ENCODE measurements around the gene CDKN2AIPNL.
"Not testable (repeated sequence)": the region's sequence is repeated elsewhere in the genome, so short reads cannot be mapped to it uniquely, and the experiment has no call there.

Gene CDKN2AIPNL

DNA sequence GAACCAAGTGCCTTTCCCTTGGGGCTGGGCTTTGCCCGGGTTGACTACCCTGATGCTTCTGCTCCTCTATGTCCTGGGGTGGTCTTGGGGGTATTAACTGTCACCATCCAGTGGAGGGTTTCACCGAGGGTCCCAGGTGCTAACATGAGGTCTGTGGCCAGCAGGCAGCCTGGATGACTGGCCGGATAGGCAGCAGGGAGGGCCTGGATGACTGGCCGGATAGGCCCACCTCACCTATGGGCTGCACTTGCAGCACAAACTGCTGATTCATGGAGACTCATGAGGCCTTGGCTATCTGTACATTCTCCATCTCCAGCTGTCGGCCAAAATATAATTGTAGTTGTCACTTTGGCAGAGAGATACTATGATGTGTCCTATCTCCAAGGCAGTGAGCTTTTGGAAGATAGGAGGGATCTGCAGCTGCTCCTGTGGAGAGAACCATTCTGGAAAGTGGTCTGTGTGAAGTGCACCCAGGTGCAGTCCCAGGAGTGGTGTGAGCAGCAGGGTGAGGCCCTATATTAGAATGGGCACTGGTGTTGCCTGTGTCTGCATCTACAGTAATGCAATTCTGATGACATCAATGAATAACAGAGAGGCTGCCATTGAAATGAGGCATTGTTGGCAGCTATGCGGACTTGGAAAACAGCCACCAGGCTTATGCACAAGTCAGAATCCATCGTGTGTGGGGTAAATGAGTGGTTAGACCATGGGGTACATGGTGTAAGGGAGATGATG lies 26.3 kb upstream of the CDKN2AIPNL start:
- no peak for DNase-seq

DNA sequence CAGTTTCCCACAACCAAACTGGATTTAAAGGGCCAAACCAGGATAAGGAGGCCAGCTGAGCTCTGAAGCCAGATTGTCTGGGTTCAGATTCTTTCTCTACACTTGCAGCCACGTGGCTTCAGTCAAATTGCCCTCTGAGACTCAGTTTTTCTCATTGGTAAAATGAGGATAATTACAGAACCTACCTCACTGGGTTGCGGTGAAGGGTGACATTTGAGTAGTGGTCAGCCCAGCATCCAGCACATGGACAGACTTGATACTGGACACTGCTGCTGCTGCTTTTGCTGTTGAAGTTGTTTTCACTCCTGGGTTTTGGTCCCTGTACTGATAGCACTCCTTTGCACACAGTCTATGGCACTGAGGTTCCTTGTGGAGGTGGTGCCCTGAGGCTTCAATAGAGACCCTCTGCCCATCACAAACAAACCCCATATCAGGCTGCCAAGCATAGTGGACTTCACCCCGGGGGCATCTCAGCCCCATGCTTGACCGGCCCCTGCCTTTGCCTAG lies 25.7 kb upstream of the CDKN2AIPNL start:
- DNase-seq = no peak

DNA sequence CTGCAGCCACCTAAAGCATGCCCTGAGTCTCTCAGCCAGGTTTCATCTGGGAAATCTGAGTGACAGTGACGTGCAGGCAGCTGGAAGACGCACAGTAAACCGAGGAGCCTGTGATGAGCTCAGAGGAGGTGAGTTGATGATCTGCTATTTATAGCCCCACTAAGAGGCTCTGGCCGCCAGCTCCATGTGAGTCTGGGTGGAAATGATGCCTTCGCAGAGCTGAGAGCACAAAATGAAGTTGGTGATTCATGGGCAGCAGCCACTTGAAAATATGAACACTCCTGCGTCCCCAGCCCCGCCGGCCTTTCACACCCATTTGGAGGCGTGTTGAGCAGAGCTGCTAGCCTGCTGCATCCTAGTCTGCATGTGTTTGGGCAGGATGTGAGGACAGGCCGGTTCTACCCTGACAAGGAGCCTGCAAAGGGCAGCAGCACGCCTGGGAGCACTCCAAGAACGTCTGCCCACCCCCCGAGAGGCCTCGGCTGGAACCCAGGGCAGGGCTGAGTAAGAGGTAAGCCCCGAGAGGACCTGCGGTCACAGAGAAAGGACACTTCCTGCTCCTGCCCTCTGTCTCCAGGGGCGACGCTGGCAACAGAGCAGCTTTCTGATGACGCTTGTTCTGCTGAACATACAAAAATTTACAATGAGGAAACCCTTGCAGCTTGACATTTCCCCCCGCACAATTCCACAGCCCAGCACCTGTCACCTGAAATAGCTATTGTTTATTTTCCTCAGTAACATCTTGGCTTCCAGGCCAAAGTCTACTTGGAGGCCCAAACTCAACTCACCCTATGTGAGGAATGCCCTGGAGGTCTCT lies 25.1 kb upstream of the CDKN2AIPNL start:
- peak; percentile 16 to 63 for DNase-seq

DNA sequence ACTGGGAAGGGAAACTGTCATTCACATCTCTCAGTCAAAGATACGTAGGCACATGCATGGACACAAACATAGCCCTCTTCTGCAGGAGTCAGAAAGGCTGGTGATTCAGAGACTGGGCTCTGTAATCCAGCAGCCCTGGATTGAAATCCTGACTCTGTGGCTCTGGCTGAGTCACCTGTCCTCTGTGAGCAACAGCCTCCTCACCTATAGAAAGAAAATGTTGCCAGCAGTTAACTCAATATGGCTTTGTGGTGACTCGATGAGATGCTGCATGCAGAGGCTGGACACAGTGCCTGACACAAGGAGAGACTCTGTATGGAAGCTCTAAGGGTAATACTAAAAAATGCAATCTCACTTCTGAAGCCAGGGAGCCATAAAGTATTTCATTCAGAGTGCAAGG lies 23.9 kb upstream of the CDKN2AIPNL start:
- no peak for DNase-seq

DNA sequence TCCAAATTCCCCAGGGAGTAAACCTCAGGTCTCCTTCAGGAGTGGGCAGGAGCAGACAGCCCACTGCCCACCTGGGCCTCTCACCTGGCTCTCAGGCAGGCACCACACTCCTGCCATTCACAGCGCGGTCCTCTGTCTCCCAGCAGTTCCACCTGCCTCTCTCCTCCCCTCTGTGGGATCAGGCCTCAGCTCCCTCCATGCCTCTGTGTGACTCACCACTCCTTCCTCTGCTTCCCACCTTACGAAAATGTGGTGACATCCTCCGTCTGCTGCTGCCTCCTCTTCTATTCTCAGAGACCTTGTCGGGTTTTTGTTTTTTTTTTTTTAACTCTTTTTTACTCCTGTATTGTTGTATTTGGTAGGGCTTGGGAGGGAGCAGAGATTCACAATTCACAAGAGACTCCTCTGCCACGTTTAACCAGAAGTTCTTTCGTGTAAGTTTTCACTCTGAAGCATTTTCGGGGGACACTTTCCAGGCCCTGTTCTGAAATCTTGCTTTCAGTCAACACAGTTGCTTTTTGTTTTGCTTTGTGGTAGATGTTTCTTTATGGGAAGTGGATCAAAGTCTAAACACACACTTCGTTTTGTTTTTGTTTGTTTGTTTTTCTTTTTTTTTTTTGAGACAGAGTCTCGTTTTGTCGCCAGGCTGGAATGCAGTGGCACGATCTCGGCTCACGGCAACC lies 21.1 kb upstream of the CDKN2AIPNL start:
- DNase-seq = no peak

DNA sequence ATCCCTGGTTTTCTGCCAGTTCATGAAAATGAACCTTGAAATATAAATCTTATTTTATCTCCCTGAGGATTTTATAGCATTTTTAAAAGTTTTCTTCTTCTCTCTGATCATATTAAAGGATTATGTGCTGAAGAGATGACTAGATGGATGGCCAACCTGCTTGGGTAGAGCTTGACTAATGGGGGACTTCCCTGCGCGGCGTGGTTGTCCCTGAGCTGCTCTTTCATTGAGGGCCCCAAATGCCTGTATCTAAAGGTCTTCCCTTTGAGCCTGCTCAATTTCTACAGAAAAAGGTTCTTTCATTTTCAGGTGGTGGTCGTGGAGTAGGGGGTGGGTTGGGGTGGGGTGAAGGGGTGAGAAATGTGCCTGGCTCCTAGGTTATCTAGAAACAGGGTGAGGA lies 20.5 kb upstream of the CDKN2AIPNL start:
- no peak for DNase-seq

DNA sequence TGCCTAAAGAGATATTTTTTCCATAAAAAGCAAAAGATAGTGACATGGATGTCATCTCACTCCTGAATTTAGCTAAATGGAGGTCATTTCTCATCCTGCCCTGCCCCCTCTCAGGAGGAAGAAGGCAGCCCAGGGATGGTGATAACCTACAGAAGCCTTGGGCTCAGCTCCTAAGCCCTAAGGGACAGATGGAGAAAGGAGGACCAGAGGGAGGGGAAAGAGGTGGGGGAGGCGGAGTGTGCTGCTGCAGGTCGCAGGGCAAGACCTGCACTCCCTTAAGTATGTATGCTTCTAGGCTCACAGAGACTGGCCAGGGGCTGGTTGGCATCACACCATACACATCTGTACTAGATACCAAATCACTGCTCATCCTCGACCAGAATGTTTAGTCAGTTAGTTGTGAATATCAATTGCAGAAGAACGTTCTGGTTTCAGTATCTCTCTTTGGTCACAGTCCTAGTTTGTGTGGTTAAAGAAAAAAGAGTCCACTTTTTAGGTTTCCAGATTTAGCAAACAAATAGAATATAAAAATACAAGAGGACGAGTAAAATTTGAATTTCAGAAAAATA lies 18.4 kb upstream of the CDKN2AIPNL start:
- no peak for DNase-seq

DNA sequence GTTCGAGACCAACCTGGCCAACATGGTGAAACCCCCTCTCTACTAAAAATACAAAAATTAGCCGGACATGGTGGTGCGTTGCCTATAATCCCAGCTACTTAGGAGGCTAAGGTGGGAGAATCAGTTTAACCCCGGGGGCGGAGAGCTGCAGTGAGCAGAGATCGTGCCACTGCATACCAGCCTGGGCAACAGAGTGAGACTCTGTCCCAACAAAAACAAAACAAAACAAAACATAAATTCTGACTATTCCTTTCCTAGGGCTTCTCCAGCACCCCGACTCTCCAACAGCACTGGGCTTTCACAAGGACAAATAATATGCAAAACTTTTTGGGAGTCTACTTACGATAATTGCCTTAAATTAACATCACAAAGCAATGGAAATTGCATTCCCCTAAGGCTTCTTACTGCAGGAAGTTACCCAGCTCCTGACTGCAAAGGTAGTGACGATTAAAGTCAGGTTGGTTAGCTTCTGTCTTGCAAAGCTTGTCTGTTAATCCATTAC lies 15.9 kb upstream of the CDKN2AIPNL start:
- DNase-seq = no peak

DNA sequence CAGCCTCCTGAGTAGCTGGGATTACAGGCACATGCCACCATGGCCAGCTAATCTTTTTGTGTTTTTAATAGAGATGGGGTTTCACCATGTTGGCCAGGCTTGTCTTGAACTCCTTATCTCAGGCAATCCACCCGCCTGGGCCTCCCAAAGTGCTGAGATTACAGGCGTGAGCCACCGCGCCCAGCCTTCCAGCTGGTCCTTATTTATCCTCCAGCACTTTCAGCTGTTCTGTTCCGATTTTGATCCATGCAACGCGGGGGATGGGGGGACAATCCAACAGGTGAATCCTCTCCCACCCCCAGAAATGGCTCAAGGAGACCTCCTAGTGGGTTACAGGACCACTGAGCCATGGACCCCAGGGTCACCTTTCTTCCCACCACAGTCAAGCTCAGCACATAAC lies 14.7 kb upstream of the CDKN2AIPNL start:
- DNase-seq = no peak

DNA sequence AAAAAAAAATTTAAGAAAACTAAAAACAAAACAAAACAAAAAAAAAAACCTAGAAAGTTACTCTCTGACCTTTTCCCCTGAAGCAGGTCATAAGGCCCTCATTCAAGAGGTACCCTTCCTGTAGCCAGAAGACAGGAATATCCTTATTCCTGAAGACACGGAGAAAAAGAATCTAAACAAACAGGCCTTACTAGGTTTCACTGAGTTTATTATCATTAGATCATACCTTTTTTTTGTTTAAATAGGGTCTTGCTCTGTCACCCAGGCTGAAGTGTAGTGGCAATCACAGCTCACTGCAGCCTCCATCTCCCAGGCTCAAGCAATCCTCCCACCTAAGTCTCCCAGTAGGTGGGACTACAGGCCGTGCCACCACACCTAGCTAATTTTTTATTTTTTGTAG lies 11.7 kb upstream of the CDKN2AIPNL start:
- DNase-seq = no peak

DNA sequence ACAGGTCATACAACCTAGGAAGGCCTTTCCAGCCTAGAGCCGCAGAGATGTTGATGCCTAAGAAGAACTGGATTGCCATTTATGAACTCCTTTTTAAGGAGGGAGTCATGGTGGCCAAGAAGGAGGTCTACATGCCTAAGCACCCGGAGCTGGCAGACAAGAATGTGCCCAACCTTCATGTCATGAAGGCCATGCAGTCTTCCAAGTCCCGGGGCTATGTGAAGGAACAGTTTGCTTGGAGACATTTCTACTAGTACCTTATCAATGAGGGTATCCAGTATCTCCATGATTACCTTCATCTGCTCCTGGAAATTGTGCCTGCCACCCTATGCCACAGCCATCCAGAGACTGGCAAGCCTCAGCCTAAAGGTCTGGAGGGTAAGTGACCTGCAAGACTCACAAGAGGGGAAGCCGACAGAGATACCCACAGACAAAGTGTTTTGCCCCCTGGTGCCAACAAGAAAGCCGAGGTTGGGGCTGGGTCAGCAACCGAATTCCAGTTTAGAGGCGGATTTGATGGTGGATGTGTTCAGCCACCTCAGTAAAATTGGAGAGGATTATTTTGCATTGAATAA lies 11.2 kb upstream of the CDKN2AIPNL start:
- no peak for DNase-seq

DNA sequence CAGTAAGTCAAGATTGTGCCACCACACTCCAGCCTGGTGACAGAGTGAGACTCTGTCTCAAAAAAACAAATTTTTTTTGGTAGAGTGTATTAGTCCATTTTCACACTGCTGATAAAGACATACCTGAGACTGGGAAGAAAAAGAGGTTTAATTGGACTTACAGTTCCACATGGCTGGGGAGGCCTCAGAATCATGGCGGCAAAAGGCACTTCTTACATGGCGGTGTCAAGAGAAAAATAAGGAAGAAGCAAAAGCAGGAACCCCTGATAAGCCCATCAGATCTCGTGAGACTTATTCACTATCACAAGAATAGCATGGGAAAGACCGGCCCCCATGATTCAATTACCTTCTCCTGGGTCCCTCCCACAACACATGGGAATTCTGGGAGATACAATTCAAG lies 9.4 kb upstream of the CDKN2AIPNL start:
- not testable (repeated sequence) for DNase-seq

DNA sequence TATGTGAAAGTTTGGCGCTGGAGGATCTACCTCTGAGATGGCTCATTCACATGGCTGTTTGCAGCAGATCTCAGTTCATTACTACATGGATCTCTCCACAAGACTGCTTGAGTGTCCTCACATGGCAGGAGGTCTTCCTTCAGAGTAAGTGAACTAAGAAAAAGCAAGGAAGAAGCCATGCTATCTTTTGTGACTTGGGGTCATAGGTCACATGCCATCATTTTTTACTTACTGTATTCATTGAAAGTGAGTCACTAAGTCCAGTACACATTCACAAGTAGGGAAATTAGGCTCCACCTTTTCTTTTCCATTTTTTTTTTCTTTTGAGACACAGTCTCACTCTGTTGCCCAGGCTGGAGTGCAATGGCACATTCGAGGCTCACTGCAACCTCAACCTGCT lies 8.7 kb upstream of the CDKN2AIPNL start:
- DNase-seq = no peak

DNA sequence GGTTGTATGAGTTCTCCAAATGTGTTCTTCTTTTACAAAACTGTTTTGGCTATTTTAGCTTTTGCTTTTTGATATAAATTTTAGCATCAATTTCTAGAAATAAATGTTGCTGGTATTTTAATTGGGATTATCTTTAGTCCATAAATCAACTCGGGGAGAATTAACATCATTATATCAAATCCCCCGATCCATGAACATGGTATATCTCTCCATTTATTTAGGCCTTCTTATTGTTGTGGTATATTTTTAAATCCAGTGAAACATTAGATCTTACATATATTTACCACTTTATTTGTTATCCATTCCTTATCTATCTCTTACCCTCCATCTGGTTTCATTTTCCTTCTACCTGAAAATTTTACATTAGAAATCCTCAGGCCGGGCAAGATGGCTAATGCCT lies 7.3 kb upstream of the CDKN2AIPNL start:
- DNase-seq = no peak

DNA sequence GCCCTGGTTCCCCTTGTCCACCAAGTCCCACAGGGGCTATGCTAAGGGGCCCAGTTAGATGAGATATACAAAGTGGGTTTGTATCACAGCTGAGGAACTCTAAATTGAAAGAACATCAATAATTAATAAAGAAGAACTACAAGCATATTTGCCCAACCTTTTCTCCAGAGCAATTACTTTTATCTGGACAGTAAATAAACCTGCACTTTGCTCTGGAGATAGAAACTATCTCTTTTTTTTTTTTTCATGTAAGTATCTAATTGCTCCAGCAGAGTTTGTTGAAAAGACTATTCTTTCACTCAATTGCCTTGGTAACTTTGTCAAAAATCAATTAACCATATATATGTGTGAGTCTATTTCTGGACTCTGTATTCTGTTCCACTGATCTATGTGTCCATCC lies 6.0 kb upstream of the CDKN2AIPNL start:
- no peak for DNase-seq

DNA sequence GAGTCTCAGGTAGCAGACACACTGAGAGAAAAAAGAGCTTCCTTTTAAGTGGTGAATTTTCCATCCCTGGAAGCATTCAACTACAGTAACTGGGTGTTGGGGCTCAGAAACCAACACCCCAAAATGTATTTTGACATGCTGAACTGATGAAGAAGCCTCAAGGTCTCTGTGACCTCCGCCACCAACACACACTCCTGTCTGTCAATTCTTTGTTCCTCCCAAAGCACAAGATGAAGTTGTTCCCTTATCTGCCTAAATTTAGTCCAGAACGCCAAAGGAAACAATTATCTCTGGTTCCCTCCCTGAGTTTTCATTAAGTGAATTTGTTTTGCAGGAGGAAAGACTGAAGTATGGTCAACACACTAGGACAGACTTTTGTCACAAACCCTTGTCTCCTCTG lies 1.4 kb upstream of the CDKN2AIPNL start:
- no peak for DNase-seq

DNA sequence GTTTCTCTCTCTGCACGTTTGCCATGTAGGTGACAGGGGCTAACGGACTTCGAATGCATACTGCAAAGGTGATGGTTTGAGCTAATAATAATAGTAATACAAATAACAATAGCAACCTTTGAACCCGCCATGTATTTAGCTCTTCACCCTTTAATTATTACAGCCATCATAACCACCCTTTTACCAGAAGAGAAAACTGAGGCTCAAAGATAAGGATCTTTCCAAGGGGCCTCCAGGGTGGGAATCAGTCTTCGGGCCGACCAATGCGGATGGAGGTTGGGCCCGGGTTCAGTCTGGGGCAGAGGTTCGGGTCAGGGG lies 494 bp downstream of the CDKN2AIPNL start:
- no peak for DNase-seq

DNA sequence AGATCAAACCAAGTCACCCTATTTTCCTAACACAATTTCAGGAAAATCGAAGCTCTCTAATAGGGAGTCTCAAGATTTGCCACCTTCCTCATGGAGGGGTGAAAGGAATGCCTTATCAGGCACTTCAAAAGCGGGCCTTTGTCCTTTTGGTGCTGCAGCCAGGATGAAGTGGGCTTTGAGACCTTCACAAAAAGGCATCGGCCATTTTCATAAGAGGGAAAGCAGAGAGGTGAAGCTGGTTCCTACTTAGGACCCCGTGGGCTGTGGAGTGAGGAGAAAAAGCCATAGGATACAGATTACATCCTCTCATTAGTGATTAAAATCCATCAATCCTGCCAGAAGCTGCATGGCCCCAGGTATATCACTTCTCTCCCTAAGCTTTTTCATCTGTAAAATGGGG lies 859 bp downstream of the CDKN2AIPNL start:
- no peak for DNase-seq

DNA sequence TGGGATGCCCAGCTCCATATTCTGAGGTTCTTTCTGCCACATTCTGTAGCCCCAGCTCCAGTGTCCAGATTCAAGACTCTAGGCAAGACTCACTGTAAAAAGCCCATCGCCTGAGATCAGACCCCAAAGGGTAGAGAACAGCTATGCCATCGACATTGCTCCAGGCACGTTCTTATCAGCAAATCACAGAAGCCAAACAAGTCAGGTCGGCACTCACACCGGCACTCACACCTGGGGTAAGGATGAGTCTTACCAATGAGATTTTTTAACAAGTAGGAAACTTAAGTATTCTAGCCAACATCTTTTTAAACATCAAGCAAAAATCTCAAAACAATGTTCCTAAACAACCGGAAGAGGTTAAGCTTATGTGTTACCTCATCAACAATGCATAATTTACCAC lies 2.4 kb downstream of the CDKN2AIPNL start:
- DNase-seq = no peak

DNA sequence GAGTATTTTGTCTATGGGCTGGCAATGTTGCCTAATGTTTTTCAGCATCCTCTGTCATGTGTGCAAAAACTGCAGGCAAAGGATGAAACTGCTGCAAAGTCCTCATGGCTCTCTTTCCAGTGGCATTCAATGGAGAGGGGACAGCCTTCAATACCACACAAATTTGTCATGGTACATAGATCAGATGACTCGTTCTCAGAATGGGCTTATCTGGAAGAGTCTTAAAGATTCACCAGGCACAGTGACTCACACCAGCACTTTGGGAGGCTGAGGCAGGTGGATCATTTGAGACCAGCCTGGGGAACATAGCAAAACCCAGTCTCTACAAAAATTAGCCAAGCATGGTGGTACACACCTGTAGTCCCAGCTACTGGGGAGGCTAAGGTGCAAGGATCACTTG lies 5.3 kb downstream of the CDKN2AIPNL start:
- DNase-seq = no peak

DNA sequence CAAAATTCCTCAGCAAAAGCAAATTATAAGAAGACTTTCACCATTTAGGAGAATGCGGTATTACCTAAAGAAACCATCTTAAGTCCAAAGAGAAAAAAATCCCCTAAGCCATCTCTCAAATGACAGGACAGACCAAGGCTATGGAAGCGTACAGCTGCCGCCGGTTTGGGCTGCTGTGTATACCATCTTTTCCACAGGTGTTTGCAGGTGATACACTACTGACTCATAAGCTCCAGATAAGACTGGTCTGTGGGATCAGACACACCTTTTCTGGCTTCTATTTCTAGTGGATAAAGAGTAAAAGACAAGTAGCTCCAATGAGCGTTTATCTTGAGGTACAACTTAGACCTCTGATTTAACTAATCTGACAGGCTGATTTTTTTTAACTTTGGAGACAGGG lies 7.7 kb downstream of the CDKN2AIPNL start:
- DNase-seq = no peak

DNA sequence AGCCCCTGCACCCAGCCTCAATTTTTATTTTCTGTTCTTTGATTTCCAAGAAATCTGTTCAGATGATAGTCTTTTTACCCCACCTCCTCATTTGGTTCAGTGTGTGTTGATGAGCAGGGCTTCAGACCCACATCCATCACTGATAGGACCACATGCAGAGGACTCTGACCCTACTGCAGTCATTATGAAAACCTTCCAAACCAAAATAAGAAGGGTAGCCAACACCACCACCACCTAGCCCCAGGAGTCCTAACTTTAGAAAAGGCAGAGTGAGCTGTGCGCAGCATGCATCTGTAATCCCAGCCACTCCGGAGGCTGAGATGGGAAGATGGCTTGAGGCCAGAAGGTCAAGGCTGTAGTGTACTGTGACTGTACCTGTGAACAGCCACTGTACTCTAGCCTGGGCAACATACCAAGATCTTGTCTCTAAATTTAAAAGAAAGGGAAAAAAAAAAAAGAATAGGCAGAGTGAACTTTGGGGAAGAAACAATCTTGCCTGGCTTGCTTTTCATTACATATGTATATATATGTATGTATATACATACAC lies 13.0 kb downstream of the CDKN2AIPNL start:
- DNase-seq = no peak

DNA sequence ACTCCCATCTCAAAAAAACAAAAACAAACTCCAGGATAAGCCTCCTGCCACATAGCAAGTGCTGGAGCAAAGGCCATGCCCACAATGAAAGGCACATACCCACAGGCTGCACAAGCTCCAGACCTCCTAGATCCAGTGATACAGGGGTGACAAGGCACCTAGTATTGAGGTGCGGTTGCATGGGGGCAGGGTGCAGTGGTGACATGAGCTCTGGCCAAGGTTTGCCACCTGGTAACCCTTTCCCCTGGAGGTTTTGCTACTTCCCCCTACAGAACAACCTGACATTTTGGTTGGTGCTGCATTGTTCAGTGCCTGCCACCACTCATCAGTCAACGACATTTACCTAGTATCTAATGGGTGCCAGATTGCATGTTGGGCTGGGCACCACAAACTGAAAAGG lies 14.5 kb downstream of the CDKN2AIPNL start:
- DNase-seq = no peak
